Right renal cortex interstitium (tissue), 3 donors: ENCODE measurements around the gene RNF212. TPM values are rescaled to one million over a fixed set of nuclear protein-coding genes. Genes with fewer than 3 reads are reported as not detected.
"Not testable (repeated sequence)": the region's sequence is repeated elsewhere in the genome, so short reads cannot be mapped to it uniquely, and the experiment has no call there.

Source experiments
- DNase-seq, 3 donors: peaks; one replicate each; pipeline ENCODE4 v3.0.0-alpha.2; 2013; ENCODE audit warnings: low read depth in 3 of 3, low spot score in 2 of 3
- polyA plus RNA-seq, 3 donors: library from polyadenylated mRNA; unstranded; fragments of 120-200 nt; gene quantifications; one replicate each; pipeline ENCODE4 v1.2.1, GENCODE V29; 2013; ENCODE audit not compliant: insufficient read length in 3 of 3

RNF212 gene
- polyA plus RNA-seq, 3 donors: 11.3 to 14.9 (median 11.5) TPM

DNA sequence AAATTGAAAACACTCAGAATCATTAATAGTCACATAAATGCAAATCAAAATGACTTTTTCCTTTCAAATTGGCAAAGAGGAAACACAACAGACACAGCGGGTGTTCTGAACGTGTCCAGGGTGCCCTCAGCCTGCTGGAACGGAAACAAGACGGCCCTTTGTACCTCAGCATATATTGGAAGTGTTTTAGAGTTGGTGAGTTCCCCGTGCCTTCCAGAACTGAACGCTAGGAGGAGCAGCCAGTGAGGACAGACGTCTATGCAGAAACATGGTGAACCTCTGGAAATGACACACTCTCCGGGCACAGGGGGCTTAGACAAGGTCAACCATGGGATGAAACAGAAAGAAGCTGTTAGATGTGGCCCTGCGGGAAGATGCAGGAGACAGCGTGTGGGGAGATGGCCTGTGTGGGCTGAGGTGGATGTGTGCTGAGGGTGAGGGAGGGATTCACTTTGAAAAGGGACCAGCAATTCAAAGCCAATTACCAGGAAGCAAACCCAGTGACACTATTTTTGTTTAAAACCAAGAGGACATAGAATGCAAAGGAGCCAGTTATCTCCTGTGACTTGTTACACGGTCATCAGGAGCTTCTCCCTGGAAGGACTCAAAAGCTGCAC lies 40.4 kb downstream of the RNF212 start:
- no peak for DNase-seq

DNA sequence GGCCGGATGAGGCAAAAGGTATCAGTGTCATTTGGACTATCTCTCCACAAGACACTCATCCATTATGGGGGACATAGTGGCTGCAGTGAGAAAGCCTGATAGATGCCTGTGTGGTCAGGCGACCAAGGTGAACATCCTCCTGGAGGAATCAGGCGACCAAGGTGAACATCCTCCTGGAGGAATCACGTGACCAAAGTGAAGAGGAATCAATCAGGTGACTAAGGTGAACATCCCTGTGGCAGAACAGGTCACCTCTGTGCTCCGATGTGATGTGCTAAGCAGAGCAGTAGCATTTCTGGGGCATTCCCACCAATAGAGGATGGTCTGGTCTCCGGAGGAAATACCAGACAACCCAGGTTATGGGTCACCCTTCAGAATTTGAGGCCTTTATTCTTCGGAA lies 44.0 kb downstream of the RNF212 start:
- no peak for DNase-seq

DNA sequence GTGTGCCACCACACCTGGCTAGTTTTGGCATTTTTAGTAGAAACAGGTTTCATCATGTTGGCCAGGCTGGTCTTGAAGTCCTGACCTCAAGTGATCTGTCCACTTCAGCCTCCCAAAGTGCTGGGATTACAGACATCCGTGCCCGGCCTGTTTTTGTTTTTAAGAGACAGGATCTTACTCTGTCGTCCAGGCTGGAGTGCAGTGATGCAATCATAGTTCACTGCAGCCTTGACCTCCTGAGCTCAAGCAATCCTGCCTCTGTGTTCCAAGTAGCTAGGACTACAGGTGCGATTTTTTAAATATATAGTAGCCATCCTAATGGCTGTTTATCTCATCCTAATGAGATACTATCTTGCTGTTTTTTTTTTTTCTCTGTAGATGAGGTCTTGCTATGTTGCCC lies 47.6 kb downstream of the RNF212 start:
- DNase-seq: no peak

DNA sequence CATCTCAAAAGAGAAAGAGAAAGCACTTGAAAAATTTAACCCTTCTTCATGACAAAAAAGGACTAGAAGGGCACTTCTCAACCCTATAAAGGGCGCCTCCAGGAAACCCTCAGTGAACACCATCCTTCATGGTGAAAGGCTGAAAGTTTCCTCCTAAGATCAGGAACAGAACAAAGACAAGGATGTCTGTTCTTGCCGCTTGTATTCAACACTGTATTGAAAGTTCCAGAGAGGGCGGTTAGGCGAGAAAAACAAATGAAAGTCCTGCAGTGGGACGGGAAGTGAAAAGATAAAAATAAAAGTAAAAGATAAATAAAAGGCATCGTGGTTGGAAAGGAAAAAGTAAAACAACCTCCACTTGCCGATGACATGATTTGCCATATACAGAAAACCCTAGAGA lies 50.9 kb downstream of the RNF212 start:
- no peak for DNase-seq

DNA sequence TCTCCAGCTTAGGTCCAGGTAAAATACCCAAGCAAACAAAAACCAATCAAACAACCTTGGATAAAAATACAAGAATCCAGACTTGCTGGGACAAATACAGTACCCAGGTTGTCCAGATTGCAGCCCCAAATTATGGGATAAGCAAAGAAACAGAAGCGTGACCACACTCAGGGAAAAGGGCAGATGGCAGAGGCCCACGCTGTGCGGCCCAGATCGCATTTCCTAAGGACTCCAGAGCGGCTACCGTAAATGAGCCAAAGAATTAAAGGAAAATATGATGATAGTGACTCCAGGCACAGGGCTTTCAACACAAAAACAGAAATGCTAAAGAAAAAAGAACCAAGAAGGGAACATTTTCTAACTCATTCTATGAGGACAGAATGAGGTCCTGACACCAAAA lies 51.6 kb downstream of the RNF212 start:
- DNase-seq: no peak

DNA sequence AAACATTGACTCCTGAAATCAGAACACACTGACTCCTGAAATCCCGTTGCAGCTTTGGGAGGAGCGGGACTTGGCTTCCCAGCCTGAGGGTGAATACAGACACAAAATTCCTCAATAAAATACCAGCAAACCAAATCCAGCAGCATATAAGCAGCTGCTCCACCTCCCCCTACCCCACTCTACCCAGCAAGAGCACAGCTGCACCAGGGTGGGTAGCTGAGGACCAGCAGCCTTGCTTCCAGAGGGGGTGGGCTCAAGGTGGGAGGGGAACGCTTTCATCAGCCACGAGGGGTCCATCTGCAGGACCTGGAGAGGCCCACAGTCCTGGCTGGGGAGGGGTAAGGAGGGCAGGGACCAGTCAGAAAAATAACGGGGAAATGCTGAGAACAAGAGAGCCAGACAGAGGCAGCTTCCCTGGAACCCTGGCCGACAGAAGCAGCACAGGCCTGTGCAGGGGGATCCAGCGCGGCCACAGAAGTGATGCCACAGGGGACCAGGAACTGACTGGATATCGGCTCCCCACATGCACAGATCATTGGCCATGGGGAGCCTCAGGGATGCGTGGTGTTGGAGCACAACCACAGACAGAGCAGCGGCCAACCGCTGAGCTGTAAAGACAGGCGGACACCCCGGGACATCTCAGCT lies 52.2 kb downstream of the RNF212 start:
- no peak for DNase-seq

DNA sequence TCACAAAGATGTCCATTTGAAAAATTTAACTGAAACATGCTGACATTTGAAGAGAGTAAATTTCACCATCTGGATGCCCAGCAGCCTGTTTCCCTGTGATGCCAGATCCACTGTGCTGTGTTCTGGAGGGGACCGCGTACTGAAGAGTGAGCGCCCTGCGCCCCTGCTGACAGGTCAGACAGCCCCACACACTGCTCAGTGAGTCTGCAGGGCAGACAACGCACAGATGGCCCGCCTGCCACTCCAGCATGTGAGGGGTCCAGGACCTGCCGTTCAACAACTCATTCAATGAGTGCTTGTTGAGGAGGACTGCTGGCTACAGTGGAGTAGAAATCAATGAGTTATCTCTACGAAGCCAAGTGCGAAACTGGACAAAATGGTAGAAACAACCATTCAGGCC lies 52.7 kb downstream of the RNF212 start:
- DNase-seq: no peak

DNA sequence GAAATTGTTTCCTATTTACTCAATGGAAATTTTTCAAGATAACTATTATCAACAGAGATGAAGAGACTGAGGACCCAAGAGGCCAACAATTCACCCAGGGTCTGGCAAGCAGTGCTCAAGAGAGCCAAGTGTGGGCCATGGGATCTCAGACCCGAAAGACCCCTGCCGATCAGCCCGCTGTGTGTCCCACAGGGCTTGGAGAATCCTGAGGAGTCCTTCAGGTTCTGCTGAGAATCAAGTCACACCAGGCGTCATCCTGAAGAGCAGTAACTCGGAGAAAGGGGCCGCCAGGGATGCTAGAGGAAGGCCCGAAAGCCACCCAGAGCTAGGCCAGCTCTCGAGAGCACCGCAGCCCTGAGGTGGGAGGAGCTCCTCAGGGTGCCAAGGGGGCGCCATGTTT lies 53.2 kb downstream of the RNF212 start:
- no peak for DNase-seq

DNA sequence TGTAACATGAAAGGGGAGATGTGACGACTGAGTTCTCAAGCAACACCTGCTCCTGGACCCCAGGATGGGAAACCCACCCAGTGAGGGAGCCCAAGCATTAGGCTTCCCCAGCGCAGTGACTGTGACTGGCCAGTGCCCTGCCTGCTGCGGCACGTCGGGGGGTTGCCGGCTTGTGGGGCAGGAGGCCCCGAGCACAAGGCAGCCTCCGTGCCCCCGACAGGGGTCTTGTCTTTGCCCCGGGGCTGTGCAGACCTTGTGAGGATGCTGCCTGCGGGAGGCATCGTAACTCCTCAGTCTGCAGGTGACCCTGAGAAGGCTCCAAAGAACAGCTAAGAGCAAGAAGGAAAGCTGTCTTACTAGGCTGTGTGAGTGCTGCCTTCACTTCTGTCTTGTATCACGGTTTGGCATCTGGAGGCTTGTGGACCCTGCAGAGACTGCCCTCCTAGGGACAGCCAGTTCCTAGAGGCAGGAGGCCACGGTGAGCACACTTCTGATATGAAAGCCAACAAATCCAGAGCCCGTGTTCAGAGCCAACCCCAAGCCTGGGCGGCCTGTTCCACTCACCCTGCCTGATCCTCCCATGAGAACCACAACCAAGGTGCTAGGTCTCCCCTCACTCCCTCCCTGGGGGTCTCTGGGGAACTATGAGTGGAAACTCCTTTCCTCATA lies 54.2 kb downstream of the RNF212 start:
- DNase-seq: no peak

DNA sequence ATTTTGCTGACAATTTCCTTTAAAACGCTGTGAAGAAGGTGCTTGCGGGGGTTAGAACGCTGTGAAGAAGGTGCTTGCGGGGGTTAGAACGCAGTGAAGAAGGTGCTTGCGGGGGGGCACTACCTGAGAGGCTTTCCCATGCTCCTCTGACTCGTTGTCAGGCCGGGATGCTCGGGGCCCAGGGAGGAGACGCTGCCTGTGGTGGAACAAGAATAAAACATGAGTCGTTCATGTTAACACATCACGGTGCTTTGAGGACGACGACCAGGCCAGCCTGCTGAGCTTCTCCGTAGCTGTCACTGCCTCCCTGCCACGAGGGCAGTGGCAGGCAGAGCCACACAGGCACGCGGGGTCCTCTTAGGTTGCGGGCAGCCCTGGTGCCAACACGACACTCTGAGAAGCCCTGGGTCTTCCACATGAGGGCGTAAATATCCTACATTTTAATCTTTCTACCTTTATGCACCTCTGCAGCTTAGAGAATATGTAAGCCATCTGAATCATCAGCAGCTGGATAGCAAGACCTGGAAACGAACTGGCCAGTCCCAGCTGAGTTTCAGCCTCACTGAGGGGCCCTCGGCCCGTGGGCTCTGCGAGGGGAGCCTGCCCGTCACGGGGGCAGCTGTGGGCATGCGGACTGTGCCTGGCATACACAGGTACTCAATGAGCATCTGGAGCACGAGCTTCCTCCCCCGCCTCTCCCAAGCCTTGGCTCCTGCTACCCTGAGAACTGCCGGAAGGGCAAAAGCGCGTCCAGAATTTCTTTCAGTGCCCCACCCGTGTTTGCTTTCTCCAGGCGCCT lies 55.0 kb downstream of the RNF212 start:
- no peak for DNase-seq

DNA sequence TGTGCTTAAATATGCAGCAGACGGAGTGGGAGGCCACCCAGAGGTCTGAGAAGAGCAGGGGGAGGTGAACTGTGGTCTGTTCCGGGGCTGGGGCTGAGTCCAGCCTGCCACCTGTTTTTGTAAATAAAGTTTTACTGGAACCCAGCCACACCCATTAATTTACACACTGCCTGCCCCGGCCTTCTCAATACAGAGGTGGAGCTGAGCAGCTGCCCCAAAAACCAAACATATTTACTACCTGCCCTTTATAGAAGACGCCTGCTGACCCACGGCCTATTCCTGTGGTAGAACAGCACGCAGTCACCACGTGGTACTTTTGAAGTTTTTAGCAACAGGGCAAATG lies 56.0 kb downstream of the RNF212 start:
- no peak for DNase-seq

DNA sequence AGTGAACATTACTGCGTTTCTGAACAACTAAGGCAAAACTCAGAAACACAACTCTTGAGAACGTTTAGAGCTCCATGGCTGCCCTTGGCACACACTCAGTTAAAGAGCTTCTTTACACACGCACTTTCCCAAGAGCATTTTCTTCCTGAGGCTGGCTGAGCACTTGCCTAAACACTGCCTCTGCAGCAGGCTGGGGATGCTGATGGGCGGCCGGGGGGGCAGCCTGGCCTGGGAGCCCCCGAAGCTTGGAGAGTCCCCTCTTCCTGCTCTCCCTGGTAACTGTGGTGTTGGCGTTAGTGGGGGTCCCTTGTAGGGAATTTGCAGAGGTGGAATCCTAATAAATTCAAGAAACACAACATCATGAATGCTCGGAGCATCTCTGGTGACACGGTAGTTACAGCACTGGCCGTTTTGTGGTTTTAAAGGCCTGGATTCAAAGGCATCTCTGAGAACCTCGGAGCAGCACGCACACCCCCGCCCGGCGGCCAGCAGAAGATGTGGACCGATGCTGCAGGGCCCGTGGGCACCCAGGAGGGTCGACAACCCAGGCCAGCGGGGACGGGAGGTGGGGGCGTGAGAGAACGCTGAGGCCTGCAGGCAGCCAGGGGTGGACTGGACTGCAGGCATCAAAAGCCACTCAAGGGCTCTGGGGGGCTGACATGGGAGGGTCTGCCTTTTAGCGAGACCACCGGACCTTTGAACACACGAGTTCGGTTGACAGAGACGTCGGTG lies 56.5 kb downstream of the RNF212 start:
- DNase-seq: no peak

DNA sequence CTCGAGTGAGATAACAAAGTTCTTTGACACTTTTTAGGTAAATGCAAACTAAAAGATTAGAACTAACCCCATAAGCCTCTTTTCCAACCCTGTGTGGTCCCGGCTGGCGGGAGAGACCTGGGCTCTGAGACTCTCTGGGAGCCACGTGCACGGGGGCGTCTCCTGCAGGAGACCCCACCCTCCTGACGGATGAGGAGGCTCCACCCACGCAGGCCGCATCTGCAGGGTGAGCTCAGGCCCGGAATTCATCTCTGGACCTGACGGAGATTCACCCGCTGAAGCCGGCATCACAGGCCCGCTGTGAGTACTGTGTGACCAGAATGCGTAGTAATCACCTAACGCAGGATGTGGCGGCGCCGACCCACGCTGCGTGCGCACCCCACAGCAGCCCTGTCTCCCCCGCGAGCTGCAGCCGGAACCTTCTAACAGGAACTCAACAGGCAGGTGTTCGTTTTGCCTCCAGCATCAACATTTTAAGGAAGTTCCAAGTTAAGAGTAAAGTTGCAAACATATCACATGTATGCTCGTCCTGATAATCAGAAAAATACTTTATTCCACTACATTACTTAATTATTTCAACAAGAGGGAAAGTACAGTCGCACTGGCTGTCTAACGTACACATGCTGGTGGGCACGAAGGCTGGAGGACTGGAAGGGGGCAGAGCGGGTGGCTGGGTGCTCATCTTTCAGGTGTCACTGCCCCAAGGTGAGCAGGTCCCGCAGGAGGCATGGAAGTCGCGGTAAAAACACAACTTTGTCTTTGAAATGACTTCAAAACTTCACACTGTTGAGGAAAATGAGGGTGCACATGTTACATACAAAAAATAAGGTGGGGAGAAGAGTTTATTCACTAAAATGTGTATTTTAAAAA lies 57.4 kb downstream of the RNF212 start:
- DNase-seq: no peak

DNA sequence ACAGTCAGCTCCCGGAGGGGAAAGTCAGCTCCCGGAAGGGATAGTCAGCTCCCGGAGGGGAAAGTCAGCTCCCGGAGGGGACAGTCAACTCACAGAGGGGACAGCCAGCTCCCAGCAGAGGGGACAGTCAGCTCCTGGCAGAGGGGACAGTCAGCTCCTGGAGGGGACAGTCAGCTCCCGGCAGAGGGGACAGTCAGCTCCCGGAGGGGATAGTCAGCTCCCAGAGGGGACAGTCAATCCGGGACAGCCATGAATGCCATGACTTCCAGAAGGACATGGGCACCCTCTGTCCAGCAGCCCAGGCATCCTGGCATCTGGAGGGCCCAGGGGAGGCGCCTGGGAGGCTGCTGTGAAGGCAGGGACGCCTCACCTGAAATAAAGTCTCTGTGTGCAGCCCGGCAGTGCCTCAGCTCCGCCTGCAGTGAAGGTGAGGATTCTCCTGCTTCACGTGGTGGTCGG lies 58.1 kb downstream of the RNF212 start:
- DNase-seq: not testable (repeated sequence)

DNA sequence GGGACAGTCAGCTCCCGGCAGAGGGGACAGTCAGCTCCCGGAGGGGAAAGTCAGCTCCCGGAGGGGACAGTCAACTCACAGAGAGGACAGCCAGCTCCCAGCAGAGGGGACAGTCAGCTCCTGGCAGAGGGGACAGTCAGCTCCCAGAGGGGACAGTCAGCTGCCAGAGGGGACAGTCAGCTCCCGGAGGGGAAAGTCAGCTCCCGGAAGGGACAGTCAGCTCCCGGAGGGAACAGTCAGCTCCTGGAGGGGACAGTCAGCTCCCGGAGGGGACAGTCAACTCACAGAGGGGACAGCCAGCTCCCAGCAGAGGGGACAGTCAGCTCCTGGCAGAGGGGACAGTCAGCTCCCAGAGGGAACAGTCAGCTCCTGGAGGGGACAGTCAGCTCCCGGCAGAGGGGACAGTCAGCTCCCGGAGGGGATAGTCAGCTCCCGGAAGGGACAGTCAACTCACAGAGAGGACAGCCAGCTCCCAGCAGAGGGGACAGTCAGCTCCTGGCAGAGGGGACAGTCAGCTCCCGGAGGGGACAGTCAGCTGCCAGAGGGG lies 58.6 kb downstream of the RNF212 start:
- DNase-seq: not testable (repeated sequence)

DNA sequence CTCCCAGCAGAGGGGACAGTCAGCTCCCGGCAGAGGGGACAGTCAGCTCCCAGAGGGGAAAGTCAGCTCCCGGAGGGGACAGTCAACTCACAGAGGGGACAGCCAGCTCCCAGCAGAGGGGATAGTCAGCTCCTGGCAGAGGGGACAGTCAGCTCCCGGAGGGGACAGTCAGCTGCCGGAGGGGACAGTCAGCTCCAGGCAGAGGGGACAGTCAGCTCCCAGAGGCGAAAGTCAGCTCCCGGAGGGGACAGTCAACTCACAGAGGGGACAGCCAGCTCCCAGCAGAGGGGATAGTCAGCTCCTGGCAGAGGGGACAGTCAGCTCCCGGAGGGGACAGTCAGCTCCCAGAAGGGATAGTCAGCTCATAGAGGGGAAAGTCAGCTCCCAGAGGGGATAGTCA lies 59.5 kb downstream of the RNF212 start:
- not testable (repeated sequence) for DNase-seq

DNA sequence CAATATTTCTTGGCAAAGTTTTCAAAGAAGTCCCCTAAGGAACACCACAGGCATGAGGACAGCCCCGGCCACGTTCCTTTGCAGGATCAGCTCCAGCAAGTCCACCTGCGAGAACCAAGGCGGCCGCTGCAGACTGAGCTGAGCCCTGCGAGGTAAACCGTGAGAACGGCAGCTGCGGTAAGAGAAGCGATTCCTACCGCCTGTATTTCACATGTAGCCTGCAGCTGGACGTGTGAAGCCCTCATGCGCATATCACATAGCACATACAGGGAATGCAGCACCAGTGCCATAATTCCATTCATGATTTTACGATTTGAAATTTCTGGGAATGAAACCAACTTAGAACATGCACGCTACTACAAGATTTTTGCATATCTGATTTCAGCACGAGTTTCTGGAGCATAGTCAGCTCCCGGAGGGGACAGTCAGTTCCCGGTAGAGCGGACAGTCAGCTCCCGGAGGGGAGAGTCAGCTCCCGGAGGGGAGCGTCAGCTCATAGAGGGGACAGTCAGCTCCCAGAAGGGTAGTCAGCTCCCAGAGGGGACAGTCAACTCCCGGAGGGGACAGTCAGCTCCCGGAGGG lies 60.2 kb downstream of the RNF212 start:
- DNase-seq: no peak

DNA sequence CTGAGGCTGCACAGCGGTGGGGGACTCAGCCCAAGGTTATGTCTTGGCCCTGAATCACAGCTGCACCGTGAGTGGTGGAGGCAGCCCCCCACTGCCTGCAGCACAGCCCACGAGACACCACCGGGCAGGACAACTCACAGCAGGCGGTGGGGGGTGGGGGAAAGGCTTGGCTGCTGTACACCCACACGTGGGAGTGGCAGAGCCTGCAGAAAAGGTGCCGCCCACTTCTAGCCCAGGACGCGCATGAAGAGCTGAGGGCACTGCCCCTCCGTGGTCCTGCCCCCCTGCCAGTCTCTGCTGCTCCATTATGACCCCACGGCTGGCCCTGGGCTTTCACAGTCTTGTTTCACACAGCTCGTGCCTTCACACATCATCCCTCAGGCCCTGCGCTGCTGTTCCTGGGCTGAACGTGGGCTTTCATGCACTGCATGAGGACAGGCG lies 61.1 kb downstream of the RNF212 start:
- DNase-seq: no peak

DNA sequence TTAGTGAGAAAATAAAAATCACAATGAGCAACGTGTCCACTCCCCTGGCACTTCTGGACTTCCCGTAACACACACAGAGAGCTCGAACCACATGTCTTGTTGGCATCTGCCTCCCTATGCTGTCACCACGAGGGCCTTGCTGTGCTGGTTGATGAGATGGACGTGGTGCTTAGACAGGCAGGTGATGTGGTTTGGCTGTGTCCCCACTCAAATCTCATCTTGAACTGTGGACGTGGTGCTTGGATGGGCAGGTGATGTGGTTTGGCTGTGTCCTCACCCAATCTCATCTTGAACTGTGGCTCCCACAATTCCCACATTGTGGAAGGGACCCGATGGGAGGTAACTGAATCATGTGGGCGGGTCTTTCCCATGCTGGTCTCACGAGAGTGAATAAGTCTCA lies 61.9 kb downstream of the RNF212 start:
- DNase-seq: no peak
